GM12878 (cell line): ENCODE measurements around the gene BMAL1.

Source experiments
- CHD4 ChIP-seq: fragments of 200-600 bp; sonication (generic); IDR thresholded peaks from 2 replicates; pipeline ENCODE4 v1.6.1; 2016; ENCODE audit warnings: mild to moderate bottlenecking
- E4F1 ChIP-seq: fragments of 450-650 bp; IDR thresholded peaks from 2 replicates; pipeline ENCODE4 v1.6.1; 2018; ENCODE audit warnings: borderline replicate concordance, mild to moderate bottlenecking; ENCODE audit not compliant: partially characterized antibody
- EP300 ChIP-seq, 2 experiments: fragments of 150-350 bp in 1 of 2; IDR thresholded peaks; 2 replicates each; pipeline ENCODE4 v1.6.1; 2011 to 2012; ENCODE audit warnings: low read depth in 2 of 2, low read length in 2 of 2, borderline replicate concordance in 1 of 2, improper control_type of control experiment in 1 of 2, inconsistent platforms in 1 of 2; ENCODE audit not compliant: control insufficient read depth in 1 of 2
- NFYA ChIP-seq: IDR thresholded peaks from 2 replicates; pipeline ENCODE4 v1.6.1; 2011; ENCODE audit warnings: low read depth, mild to moderate bottlenecking, low read length, improper control_type of control experiment, borderline replicate concordance
- NRF1 ChIP-seq: conservative IDR thresholded peaks from 2 replicates; pipeline ENCODE4 v1.6.1; 2011; ENCODE audit warnings: mild to moderate bottlenecking, low read depth, low read length, improper control_type of control experiment
- POLR2AphosphoS5 ChIP-seq: IDR thresholded peaks from 2 replicates; pipeline ENCODE4 v1.6.1; 2011; ENCODE audit warnings: mild to moderate bottlenecking, low read length, inconsistent platforms
- RUNX3 ChIP-seq: IDR thresholded peaks from 2 replicates; pipeline ENCODE4 v1.6.1; 2012; ENCODE audit warnings: low read length, inconsistent platforms
- SIN3A ChIP-seq: IDR thresholded peaks from 2 replicates; pipeline ENCODE4 v1.6.1; 2012; ENCODE audit warnings: low read depth, low read length, improper control_type of control experiment
- SUPT20H ChIP-seq: IDR thresholded peaks from 2 replicates; pipeline ENCODE4 v1.6.1; 2011; ENCODE audit warnings: low read depth, mild to moderate bottlenecking, low read length, moderate library complexity, borderline replicate concordance; ENCODE audit not compliant: control insufficient read depth
- TF ChIP-seq, protein P1 (sequence below), 3 experiments: IDR thresholded peaks in 2 of 3; conservative IDR thresholded peaks in 1 of 3; 2 replicates each; pipeline ENCODE4 v1.5.1; 2011; ENCODE audit warnings: low read depth in 3 of 3, low read length in 3 of 3, mild to moderate bottlenecking in 3 of 3, control low read depth in 2 of 3, moderate library complexity in 2 of 3, inconsistent platforms in 1 of 3, mixed read lengths in 1 of 3; ENCODE audit not compliant: control insufficient read depth in 2 of 3, insufficient read depth in 1 of 3; ENCODE audit errors: extremely low read depth in 1 of 3

DNA sequence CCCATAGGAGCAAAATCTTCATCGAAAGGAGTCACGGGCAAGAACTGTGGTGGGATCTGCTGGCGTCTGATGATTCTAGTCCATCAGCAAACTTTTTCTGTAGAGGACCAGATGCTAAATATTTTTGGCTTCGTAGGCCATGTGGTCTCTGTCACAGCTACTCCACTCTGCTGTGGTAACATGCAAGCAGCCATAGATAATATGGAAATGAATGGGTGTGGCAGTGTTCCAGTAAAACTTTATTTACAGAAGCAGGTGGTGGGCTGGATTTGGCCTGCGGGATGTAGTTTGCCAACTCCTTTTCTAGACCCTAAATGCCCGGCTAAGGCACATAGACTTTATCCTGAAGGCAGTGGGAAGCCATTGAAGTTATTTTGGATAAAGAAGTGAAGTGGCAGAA is 32.9 kb downstream of the BMAL1 start:
- TF ChIP-seq, protein P1, sequence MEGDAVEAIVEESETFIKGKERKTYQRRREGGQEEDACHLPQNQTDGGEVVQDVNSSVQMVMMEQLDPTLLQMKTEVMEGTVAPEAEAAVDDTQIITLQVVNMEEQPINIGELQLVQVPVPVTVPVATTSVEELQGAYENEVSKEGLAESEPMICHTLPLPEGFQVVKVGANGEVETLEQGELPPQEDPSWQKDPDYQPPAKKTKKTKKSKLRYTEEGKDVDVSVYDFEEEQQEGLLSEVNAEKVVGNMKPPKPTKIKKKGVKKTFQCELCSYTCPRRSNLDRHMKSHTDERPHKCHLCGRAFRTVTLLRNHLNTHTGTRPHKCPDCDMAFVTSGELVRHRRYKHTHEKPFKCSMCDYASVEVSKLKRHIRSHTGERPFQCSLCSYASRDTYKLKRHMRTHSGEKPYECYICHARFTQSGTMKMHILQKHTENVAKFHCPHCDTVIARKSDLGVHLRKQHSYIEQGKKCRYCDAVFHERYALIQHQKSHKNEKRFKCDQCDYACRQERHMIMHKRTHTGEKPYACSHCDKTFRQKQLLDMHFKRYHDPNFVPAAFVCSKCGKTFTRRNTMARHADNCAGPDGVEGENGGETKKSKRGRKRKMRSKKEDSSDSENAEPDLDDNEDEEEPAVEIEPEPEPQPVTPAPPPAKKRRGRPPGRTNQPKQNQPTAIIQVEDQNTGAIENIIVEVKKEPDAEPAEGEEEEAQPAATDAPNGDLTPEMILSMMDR (IDR thresholded peaks at IDR 0.05 in 2 of 3, conservative IDR thresholded peaks at IDR 0.05 in 1 of 3; ENCODE audit: control insufficient read depth in 2 of 3, extremely low read depth in 1 of 3, insufficient read depth in 1 of 3, low read depth in 3 of 3, low read length in 3 of 3): no peak
- no peak for TF ChIP-seq E4F1
- TF ChIP-seq POLR2AphosphoS5: no peak
- TF ChIP-seq RUNX3: no peak
- TF ChIP-seq EP300 (IDR thresholded peaks at IDR 0.05; ENCODE audit: borderline replicate concordance in 1 of 2, control insufficient read depth in 1 of 2, low read depth in 2 of 2, low read length in 2 of 2): no peak
- TF ChIP-seq SIN3A: no peak
- no peak for TF ChIP-seq NFYA
- no peak for TF ChIP-seq CHD4
- TF ChIP-seq NRF1: no peak
- TF ChIP-seq SUPT20H: no peak
